ENCODE results near the gene CXCL16.

CXCL16 gene, protein sequence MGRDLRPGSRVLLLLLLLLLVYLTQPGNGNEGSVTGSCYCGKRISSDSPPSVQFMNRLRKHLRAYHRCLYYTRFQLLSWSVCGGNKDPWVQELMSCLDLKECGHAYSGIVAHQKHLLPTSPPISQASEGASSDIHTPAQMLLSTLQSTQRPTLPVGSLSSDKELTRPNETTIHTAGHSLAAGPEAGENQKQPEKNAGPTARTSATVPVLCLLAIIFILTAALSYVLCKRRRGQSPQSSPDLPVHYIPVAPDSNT

DNA sequence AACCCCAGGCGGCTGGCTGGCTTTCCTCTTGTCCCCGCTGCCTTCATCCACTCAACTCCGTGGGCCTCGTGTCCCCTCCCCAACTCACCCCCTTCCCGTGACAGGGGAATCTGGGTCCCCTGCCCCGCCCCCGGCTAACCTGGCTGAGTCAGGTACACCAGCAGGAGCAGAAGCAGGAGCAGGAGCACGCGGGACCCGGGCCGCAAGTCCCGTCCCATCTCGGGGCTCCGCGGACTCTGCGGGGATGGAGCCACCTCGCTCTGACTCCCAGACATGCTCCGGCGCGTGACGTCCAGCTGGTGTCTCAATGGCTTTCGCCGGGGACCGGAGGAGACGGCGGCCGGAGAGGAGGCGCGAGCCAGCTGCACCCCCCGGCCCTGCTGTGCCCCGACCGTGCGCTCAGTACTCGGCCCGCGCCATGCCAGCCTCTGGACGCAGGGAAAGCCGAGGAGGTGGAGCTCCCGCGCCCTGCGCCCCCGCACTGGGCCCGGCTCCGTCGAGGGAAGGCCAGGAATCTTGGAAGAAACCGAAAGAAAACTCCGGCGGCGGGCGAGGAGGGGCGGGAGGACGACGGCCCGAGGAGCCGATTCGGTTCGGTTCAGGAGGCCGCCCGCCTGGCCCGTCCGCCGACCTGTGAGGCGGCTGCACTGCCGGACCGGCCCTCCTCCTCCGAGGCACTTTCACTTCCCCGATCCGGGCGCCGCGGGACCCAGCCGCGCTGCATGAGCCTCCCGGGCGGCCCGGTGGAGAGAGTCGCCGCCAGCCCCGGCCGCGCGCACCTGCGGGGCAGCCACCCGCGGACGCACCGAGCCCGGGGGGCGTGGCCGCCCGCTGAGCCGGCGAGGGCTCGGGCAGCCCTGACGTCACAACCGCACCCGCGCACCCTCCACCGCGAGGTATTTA, at the start of gene CXCL16, which contains the start of gene ZMYND15:
Gene CXCL16, minus strand, starts transcription at position 807 of the 903 bp plus-strand sequence. Its CDS starts 589 bp downstream, at position 218.
Gene ZMYND15, plus strand, starts transcription at position 712 of the 903 bp plus-strand sequence. CDS start 716 bp downstream, outside the sequence.
- peak; percentile 74 for DNase-seq

GRCh38 chr17:4788807-4789700, 49.3 kb upstream of the CXCL16 start, which contains the start of gene GLTPD2:
TSS of gene GLTPD2 (plus strand) at chr17:4788964. CDS start at chr17:4789012, 48 bp downstream.
- no peak for DNase-seq

GRCh38 chr17:4788159-4788806, 48.6 kb upstream of the CXCL16 start:
- no peak for DNase-seq

- DNase-seq, result no peak
Observed at GRCh38 chr17:4786516-4786915, 46.8 kb upstream of the CXCL16 start.

DNA sequence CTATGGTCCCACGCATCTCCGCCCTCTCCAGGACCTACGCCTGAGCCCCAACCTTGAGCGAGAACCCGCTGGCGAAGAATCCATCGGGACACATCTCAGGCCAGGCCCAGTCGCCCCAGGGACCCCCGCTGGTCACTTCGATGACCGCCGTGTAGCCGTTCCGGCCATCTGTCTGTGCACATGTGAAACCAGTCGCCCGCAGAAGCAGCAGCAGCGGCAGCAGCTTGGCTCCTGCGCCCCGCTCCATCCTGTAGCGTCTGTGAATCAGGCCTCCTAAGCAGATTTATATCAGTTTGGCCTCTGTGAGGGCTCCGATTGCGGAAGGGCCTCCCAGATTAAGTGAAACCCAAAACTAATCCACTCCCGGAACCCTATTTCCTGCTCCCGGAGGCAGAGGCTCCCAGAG, 46.4 kb upstream of the CXCL16 start, which contains the start of gene VMO1:
Gene VMO1, minus strand, starts transcription at position 259 of the 406 bp plus-strand sequence. Its CDS starts 12 bp downstream, at position 247.
- DNase-seq, result no peak

DNA sequence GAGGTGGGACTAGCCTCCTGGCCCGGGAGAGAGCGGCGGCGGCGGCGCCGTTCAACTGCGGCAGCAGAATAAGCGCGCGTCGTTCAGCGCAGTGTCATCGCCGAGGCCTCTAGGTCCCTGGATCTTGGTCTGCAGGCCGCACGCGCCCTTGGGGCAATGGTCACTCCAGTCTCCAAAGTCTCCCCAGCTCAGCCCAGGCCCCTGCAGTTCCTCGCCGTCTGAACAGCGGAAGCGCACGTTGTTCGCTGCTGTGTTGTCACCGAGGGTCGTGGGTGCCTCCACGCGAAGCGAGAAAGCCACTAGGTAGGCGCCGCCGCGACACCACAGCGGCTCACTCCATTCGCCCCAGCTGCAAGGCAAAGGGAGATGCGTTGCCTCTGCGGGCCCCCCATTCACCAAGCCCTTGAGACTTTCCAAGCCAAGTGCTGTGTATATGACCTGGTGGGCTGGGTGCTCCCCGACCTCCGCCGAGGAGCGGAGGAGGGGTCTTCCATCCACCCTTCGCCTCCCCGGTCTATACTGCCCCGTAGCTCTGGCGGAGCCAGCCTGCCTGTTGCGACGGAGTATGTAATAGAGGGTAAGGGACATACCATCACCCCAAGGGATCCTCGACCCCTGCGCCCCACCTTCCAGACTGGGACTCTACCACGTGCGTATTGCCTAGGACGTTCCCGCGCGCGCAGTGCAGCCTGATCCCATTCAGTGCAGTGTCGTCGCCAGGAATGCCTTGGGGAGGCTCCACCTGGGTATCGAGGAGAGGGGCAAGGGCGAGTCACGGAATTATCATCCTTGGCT, 45.8 kb upstream of the CXCL16 start:
- DNase-seq, result no peak

DNA sequence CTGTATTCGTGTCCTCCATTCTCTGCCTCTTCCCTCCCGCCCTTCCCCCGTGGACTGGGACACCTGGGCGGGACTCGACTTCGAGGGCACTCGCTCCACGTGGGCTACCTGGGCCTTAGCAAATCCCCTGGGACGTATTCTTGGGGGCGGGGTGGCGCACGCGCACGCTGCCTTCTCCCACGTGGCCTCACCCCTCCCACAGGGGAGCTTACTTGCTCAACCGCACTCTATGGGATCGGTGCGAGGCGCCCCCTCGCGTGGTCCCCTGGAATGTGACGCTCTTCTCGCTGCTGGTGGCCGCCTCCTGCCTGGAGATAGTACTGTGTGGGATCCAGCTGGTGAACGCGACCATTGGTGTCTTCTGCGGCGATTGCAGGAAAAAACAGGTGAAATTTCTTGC, 42.9 kb upstream of the CXCL16 start:
- no peak for DNase-seq

DNA sequence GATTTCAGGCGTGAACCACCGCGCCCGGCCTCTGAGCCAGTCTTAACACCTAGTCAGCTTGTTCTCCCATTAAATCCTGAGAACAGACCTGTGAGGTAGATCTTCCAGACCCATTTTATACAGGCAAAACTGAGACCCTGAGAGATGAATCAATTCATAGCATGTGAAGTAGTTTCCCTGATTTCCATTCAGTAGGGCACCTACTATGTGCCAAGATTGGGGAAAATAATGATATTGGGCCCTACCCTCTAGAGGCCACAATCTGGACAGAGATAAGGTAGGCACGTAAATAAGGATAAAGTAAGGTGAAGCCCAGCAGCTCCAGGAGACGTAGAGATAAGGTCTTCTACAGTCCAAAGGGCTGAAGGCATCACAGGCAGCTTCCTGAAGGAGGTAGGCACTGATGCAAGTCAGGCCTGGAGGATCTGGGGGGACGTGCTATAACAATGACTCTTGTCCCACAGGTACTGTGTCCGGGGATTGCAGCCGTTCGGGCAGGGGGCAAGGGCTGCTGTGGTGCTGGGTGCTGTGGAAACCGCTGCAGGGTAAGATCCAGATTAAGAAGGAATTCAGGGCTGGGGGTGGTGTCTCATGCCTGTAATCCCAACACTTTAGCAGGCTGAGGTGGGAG, 40.7 kb upstream of the CXCL16 start:
- DNase-seq, result no peak

GRCh38 chr17:4777969-4778760, 38.4 kb upstream of the CXCL16 start:
- no peak for DNase-seq

DNA sequence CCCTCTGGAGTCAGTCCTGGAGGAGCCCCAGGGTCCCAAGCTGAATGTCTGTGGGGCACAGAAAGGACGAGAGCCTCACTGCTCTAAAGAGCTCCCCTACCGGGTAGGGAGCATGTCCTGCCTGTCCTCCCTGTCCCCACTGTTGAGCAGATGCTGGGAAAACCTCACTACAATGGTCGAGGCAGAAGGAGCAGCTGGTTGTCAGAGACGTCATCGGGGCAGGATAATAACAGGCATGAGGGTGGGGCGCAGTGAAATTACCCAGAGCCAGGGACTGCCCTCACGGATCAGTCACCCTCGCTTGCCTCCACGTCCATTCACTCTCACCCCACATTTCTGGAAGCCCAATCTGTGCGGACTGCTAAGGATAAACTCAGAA, 32.5 kb upstream of the CXCL16 start:
- no peak for DNase-seq

- DNase-seq, result no peak
Observed at GRCh38 chr17:4771519-4772234, 31.9 kb upstream of the CXCL16 start, which contains the start of gene TM4SF5. TSS of gene TM4SF5 (plus strand) at chr17:4771886. CDS start at chr17:4771923, 37 bp downstream.

DNA sequence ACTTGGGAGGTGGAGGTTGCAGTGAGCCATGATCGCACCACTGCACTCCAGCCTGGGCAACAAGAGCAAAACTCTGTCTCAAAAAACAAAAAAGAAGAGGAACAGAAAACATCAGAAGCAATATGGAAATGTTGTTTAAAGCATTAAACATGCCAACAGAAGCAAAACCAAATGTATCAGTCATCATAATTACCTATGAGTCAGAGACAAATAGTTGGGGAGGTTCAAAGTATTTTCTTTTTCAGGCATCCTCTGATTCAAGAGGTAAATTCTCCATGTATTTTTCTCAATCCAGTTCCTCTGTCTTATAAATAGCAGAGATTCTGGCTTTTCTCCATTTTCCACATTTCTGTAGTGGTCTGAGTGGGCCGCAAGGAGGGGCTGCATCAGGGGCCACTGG, 29.9 kb upstream of the CXCL16 start:
- no peak for DNase-seq

- no peak for DNase-seq
Observed at GRCh38 chr17:4768298-4768697, 28.6 kb upstream of the CXCL16 start.

- DNase-seq, result no peak
Observed at GRCh38 chr17:4766723-4767122, 27.0 kb upstream of the CXCL16 start.

GRCh38 chr17:4766201-4766600, 26.5 kb upstream of the CXCL16 start:
- DNase-seq, result peak; percentile 22

- no peak for DNase-seq
Observed at GRCh38 chr17:4764595-4764994, 24.9 kb upstream of the CXCL16 start.

GRCh38 chr17:4759776-4760236, 20.1 kb upstream of the CXCL16 start:
- DNase-seq, result peak; percentile 20

DNA sequence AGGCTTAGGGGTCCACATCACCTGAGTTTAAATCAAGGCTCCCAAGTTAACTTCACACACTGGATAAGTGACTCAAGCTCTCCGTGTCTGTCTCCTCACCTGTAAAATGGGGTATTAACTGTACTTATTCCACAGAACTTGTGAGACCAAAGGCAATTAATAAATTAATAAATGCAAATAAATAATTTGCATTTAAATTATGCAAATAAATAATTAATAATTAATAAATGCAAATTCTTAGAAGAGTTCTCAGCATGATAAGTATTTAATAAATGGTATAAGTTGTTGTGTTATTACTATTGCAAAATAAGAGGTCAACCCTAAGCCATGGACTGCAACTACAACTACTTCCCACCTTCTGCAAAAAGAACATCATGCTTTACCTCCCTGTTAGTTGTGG, 13.7 kb upstream of the CXCL16 start:
- no peak for DNase-seq

- DNase-seq, result no peak
Observed at GRCh38 chr17:4751932-4752331, 12.2 kb upstream of the CXCL16 start.

Measured in CD4-positive, alpha-beta T cell treated with Interleukin-17A for 1 hour (primary cell).